DMS153 treated with DMSO at 0.1 percent for 48 hours (cell line): ENCODE data around the gene ABCD1.

ENCODE experiments used
- DNase-seq: peaks from one replicate; lab custom pipeline; 2025; ENCODE audit not compliant: unreplicated experiment; lab: John Stamatoyannopoulos, UW

The ABCD1 gene

GRCh38 chrX:153771415-153772315 lies 47.0 kb downstream of the ABCD1 start:
- no peak for DNase-seq

GRCh38 chrX:153772316-153773217 lies 47.9 kb downstream of the ABCD1 start:
- no peak for DNase-seq

GRCh38 chrX:153773218-153773611 lies 48.6 kb downstream of the ABCD1 start:
- no peak for DNase-seq

- DNase-seq: no peak
Measured at GRCh38 chrX:153773741-153774575, 49.3 kb downstream of the ABCD1 start.

- no peak for DNase-seq
Measured at GRCh38 chrX:153774576-153775292, 50.1 kb downstream of the ABCD1 start.

- DNase-seq: no peak
Measured at GRCh38 chrX:153775293-153776119, 50.9 kb downstream of the ABCD1 start.

- DNase-seq: no peak
Measured at GRCh38 chrX:153776120-153776599, 51.5 kb downstream of the ABCD1 start.

- DNase-seq: no peak
Measured at GRCh38 chrX:153776611-153777045, 52.0 kb downstream of the ABCD1 start.

GRCh38 chrX:153777261-153778090 lies 52.8 kb downstream of the ABCD1 start:
- DNase-seq: no peak

- no peak for DNase-seq
Measured at GRCh38 chrX:153778181-153778580, 53.5 kb downstream of the ABCD1 start.

- no peak for DNase-seq
Measured at GRCh38 chrX:153778684-153779101, 54.0 kb downstream of the ABCD1 start.

GRCh38 chrX:153779891-153780677 lies 55.4 kb downstream of the ABCD1 start:
- peak; percentile 11 for DNase-seq

GRCh38 chrX:153780678-153781427 lies 56.2 kb downstream of the ABCD1 start, which contains the start of gene SRPK3:
Gene SRPK3, plus strand, starts transcription at chrX:153781041. Its CDS starts 46 bp downstream, at chrX:153781087.
- DNase-seq: peak; percentile 18

- peak; percentile 19 for DNase-seq
Measured at GRCh38 chrX:153781428-153782047, 56.9 kb downstream of the ABCD1 start.

GRCh38 chrX:153782313-153782712 lies 57.7 kb downstream of the ABCD1 start:
- peak; percentile 87 for DNase-seq

GRCh38 chrX:153782871-153783270 lies 58.2 kb downstream of the ABCD1 start:
- no peak for DNase-seq
